Right atrium auricular region (tissue), 2 donors: ENCODE results near the gene GXYLT1. TPM values are rescaled to one million over a fixed set of nuclear protein-coding genes. Genes with fewer than 3 reads are reported as not detected.
"Not testable (repeated sequence)": the region's sequence is repeated elsewhere in the genome, so short reads cannot be mapped to it uniquely, and the experiment has no call there.

ENCODE experiments used
- DNase-seq: peaks from one replicate; pipeline ENCODE4 v3.0.0-alpha.2; 2019; ENCODE audit warnings: low spot score
- H3K27ac ChIP-seq, 2 donors: fragments of 200-600 bp; sonication (generic); 1 replicate in 1 of 2; 2 replicates in 1 of 2; pipeline ENCODE4 v1.5.1; 2016 to 2019
- H3K27me3 ChIP-seq, 2 donors: fragments of 200-600 bp; sonication (generic); one replicate each; pipeline versions ENCODE4 v1.5.1 to v1.6.0; 2017 to 2019
- H3K36me3 ChIP-seq: fragments of 200-600 bp; sonication (generic); one replicate; pipeline ENCODE4 v1.5.1; 2016
- H3K4me1 ChIP-seq, 2 donors: fragments of 200-600 bp; sonication (generic); one replicate each; pipeline versions ENCODE4 v1.5.1 to v1.6.0; 2017 to 2019
- H3K4me3 ChIP-seq, 2 donors: fragments of 200-600 bp; sonication (generic); 1 replicate in 1 of 2; 2 replicates in 1 of 2; pipeline ENCODE4 v1.5.1; 2017 to 2019; ENCODE audit warnings: mild to moderate bottlenecking in 1 of 2, moderate library complexity in 1 of 2
- H3K9me3 ChIP-seq, 2 donors: fragments of 200-600 bp; sonication (generic); one replicate each; pipeline ENCODE4 v1.5.1; 2019
- total RNA-seq, 2 donors: library from RNA; depleted of rRNA; stranded (reverse); fragments of >200 nt; gene quantifications; one replicate each; pipeline ENCODE4 v1.1.0, GENCODE V29; 2016
- TF ChIP-seq, protein P1 (sequence below), 2 donors: fragments of 200-600 bp; sonication (generic); IDR thresholded peaks; one replicate each; pipeline ENCODE4 v1.5.1; 2019; ENCODE audit warnings: antibody characterized with exemption in 2 of 2

The GXYLT1 gene, protein sequence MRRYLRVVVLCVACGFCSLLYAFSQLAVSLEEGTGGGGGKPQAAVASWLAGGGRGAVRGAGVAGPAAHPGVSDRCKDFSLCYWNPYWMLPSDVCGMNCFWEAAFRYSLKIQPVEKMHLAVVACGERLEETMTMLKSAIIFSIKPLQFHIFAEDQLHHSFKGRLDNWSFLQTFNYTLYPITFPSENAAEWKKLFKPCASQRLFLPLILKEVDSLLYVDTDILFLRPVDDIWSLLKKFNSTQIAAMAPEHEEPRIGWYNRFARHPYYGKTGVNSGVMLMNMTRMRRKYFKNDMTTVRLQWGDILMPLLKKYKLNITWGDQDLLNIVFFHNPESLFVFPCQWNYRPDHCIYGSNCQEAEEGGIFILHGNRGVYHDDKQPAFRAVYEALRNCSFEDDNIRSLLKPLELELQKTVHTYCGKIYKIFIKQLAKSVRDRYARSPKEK
- 1 to 10 TPM; 5.9 TPM for total RNA-seq

DNA sequence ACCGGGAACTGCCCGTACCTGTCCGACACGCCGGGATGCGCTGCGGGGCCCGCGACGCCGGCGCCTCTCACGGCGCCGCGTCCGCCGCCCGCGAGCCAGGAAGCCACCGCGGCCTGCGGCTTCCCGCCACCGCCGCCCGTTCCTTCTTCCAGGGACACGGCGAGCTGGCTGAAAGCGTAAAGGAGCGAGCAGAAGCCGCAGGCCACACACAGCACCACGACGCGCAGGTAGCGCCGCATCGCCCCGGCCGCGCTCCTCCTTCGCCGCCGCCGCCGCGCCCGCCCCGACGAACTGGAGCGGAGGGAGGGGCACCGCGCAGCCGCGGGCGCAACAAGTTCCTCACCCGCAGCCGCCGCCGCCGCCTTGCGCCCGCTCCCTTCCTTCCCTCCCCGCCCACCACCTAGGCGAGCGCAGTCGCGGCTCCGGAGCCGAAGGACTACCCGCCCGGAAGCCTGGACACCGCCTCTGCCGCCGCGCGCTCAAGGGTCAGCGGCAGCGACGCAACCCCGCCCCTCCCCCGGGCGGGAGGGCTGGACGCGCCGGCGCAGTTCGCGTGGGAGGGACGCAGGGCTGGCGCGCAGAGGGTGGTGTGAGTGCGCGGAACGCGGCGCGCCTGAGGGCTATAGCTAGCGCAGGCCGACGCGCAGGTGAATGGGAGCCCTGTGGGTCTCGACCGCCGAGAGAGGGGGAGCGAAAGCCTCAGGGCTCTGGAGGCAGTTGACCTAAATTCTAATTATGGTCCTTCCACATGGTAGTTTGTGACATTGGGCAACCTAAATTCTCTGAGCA, at the start of gene GXYLT1:
TSS of gene GXYLT1 (minus strand) at position 467 of the 789 bp plus-strand sequence. CDS start at position 239, 228 bp downstream.
- DNase-seq, result peak; percentile 86
- peak within 1 kb of the TSS; percentile 87 to 88 for H3K27ac ChIP-seq
- TF ChIP-seq, protein P1, sequence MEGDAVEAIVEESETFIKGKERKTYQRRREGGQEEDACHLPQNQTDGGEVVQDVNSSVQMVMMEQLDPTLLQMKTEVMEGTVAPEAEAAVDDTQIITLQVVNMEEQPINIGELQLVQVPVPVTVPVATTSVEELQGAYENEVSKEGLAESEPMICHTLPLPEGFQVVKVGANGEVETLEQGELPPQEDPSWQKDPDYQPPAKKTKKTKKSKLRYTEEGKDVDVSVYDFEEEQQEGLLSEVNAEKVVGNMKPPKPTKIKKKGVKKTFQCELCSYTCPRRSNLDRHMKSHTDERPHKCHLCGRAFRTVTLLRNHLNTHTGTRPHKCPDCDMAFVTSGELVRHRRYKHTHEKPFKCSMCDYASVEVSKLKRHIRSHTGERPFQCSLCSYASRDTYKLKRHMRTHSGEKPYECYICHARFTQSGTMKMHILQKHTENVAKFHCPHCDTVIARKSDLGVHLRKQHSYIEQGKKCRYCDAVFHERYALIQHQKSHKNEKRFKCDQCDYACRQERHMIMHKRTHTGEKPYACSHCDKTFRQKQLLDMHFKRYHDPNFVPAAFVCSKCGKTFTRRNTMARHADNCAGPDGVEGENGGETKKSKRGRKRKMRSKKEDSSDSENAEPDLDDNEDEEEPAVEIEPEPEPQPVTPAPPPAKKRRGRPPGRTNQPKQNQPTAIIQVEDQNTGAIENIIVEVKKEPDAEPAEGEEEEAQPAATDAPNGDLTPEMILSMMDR (IDR thresholded peaks at IDR 0.05), result peak in 1 of 2 donors; percentile 25
- peaks cover 0 to 16% of the 10 kb centered on the region in 2 donors for H3K4me1 ChIP-seq
- H3K27me3 ChIP-seq, result no peaks in the 10 kb centered on the region
- no peaks in the 10 kb centered on the region for H3K9me3 ChIP-seq
- no peaks in the 10 kb centered on the region for H3K36me3 ChIP-seq
- H3K4me3 ChIP-seq, result peak within 1 kb of the TSS; percentile 72 to 90

DNA sequence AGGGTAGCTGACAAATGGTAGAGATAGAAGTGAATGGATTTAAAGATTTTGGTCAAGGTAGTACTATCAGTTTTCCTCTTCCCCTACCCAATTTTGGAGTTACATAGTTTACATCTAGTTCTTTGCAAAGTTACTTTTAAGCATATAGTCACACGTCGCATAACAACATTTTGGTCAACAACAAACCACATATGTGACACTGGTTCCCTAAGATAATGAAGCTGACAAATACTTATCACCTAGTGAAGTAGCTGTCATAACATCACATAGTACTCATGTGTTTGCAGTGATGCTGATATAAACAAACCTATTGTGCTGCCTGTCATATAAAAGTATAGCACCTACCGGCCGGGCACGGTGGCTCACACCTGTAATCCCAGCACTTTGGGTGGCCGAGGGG, 48.0 kb upstream of the GXYLT1 start:
- no peak for DNase-seq
- Histone ChIP-seq H3K27ac (no peak overlapping the region), H3K4me3 (no peak overlapping the region), H3K9me3 (no peaks in the 10 kb centered on the region), H3K36me3 (peaks cover 8% of the 10 kb centered on the region), H3K4me1 (no peaks in the 10 kb centered on the region), H3K27me3 (no peaks in the 10 kb centered on the region)
- TF ChIP-seq, protein P1 (IDR thresholded peaks at IDR 0.05), result no peak

DNA sequence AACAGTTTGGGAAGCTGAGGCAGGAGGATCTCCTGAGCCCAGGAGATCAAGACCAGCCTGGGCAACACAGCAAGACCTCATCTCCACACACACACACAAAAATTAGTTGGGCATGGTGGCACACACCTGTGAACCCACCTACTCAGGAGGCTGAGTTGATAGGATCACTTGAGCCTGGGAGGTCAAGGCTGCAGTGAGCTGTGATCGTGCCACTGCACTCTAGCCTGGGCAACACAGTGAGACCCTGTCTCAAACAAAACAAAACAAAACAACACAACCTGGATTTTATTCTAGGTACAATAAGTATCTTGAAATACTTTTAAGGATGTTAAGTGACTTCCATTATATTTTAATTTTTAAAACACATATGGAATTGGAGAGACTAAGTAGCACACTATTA, 47.6 kb upstream of the GXYLT1 start:
- H3K9me3 ChIP-seq, result no peaks in the 10 kb centered on the region
- TF ChIP-seq, protein P1 (IDR thresholded peaks at IDR 0.05), result no peak
- no peak for DNase-seq

DNA sequence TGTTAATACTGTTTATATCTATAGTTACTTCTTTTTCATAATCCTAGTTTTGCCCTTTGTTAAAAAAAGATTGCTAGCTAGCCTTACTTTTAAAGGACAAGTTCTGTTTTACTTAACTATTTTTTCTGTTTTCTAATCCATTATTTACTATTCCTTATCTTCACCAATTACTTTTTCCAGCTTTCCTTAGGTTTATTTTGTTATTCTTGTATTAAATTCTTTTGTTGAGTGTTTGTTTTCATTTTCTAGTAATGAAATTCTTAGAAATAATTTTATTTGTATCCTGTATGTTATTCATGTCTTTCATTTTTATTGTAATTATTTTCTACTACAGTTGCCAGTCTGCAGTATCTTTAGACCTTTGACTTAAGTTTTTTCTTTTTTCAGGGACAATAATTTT, 45.7 kb upstream of the GXYLT1 start:
- no peaks in the 10 kb centered on the region for H3K36me3 ChIP-seq
- TF ChIP-seq, protein P1 (IDR thresholded peaks at IDR 0.05), result no peak
- H3K4me3 ChIP-seq, result no peak overlapping the region
- H3K9me3 ChIP-seq, result no peaks in the 10 kb centered on the region
- no peak overlapping the region for H3K27ac ChIP-seq
- DNase-seq, result no peak
- H3K4me1 ChIP-seq, result no peaks in the 10 kb centered on the region
- no peaks in the 10 kb centered on the region for H3K27me3 ChIP-seq

More for the DNA sequence above, 47.6 kb upstream of the GXYLT1 start:
- peaks cover 5% of the 10 kb centered on the region for H3K36me3 ChIP-seq
- no peak overlapping the region for H3K4me3 ChIP-seq
- H3K27me3 ChIP-seq, result no peaks in the 10 kb centered on the region
- H3K27ac ChIP-seq, result no peak overlapping the region
- H3K4me1 ChIP-seq, result no peaks in the 10 kb centered on the region

DNA sequence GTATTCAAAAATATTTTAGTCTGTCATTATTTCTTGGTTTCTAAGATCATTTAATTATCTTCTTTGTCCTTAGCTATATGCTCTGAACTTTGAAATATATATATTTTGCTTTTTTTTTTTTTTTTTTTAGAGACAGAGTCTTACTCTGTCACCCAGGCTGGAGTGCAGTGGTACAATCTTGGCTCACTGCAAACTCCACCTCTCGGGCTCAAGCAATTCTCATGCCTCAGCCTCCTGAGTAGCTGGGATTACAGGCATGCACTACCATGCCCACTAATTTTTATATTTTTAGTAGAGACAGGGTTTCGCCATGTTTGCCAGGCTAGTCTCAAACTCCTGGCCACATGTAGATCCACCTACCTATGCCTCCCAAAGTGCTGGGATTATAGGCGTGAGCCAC, 43.6 kb upstream of the GXYLT1 start:
- not testable (repeated sequence) for H3K4me3 ChIP-seq, H3K9me3 ChIP-seq, H3K36me3 ChIP-seq, H3K27me3 ChIP-seq, H3K27ac ChIP-seq, DNase-seq
- peaks cover 0 to 13% of the 10 kb centered on the region in 2 donors for H3K4me1 ChIP-seq

DNA sequence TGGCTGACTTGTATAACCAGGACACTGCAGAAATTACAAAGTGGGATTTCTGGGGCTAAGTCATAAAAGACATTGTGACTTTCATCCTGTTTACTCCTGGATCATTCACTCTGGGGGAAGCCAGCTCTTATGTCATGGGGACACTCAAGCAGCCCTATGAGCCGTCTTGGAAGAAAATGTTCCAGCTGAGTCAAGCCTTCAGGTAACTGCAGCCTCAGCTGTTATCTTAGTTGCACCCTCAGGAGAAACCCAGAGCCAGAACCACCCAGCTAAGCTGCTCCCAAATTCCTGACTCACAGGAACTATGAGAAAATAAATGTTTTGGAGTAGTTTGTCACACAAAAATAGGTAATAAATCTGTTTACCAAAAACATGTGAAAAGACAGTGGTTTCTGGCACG, 43.1 kb upstream of the GXYLT1 start:
- TF ChIP-seq, protein P1 (IDR thresholded peaks at IDR 0.05), result no peak
- H3K4me1 ChIP-seq, result peaks cover 0 to 14% of the 10 kb centered on the region in 2 donors
- H3K4me3 ChIP-seq, result no peak overlapping the region
- no peak for DNase-seq
- H3K27me3 ChIP-seq, result no peaks in the 10 kb centered on the region
- no peak overlapping the region for H3K27ac ChIP-seq
- H3K36me3 ChIP-seq, result no peaks in the 10 kb centered on the region
- H3K9me3 ChIP-seq, result no peaks in the 10 kb centered on the region
